Articular chondrocyte of knee joint (primary cell): ENCODE measurements around the gene MAGI2. TPM values are rescaled to one million over a fixed set of nuclear protein-coding genes. Genes with fewer than 3 reads are reported as not detected.

ENCODE experiments used
- small RNA-seq: library from RNA; depleted of rRNA; stranded (forward); fragments of <200 nt; gene quantifications from one replicate; pipeline ENCODE3, GENCODE V24; 2012
- total RNA-seq: library from RNA; depleted of rRNA; stranded (reverse); fragments of >200 nt; gene quantifications from 2 replicates; pipeline ENCODE4 v1.2.3, GENCODE V29; 2012

MAGI2 gene
- total RNA-seq: 21.2 and 22.2 TPM in 2 replicates

GRCh38 chr7:79453558-79454360 lies at the start of gene MAGI2:
Gene MAGI2 (minus strand): TSS chr7:79453667. CDS start chr7:79453320, 347 bp downstream.

Small RNA genes lying within 50 kb of the gene (small RNA-seq; reads per million reads assigned to genes)
- gene RNU6-337P (not detected), gene RNU6-530P (not detected)
